Right lobe of liver (tissue), 6 donors: ENCODE results near the gene TF. TPM values are rescaled to one million over a fixed set of nuclear protein-coding genes. Genes with fewer than 3 reads are reported as not detected.

Experiments
- ATAC-seq, 4 donors: fragments of 200-7000 bp; cut with Tn5 transposase; one replicate each; pipeline ENCODE4 v1.9.1; 2020; ENCODE audit warnings: mild to moderate bottlenecking in 4 of 4, moderate library complexity in 4 of 4
- DNase-seq, 3 donors: peaks; one replicate each; pipeline ENCODE4 v3.0.0-alpha.2; 2020
- H3K27ac ChIP-seq, 3 donors: fragments of 200-600 bp; one replicate each; pipeline ENCODE4 v1.8.0; 2022
- H3K27me3 ChIP-seq, 2 donors: fragments of 200-600 bp; one replicate each; pipeline ENCODE4 v1.8.0; 2022
- H3K36me3 ChIP-seq, 4 donors: fragments of 200-600 bp; sonication (generic) in 1 of 4; one replicate each; pipeline versions ENCODE4 v1.5.1 to v1.8.0; 2017 to 2022; ENCODE audit warnings: control low read depth in 1 of 4
- H3K4me1 ChIP-seq, 4 donors: fragments of 200-600 bp; sonication (generic) in 1 of 4; one replicate each; pipeline versions ENCODE4 v1.5.1 to v1.8.0; 2017 to 2022; ENCODE audit warnings: control low read depth in 1 of 4
- H3K4me3 ChIP-seq, 3 donors: fragments of 200-600 bp; one replicate each; pipeline ENCODE4 v1.8.0; 2022
- H3K9me3 ChIP-seq, 4 donors: fragments of 200-600 bp; sonication (generic) in 1 of 4; one replicate each; pipeline versions ENCODE4 v1.5.1 to v1.8.0; 2017 to 2022; ENCODE audit warnings: control low read depth in 1 of 4
- POLR2A ChIP-seq: fragments of 450-650 bp; IDR thresholded peaks from one replicate; pipeline ENCODE4 v1.6.1; 2017; ENCODE audit warnings: antibody characterized with exemption, mild to moderate bottlenecking
- WGBS: methylation state at CpG from one replicate; pipeline ENCODE4 v1.1.6; 2018; ENCODE audit warnings: low coverage, low lambda C conversion rate; ENCODE audit not compliant: insufficient coverage; ENCODE audit errors: missing lambda C conversion rate; 5-methylcytosine and 5-hydroxymethylcytosine counted together
- intact Hi-C, 2 donors: fragments of 100-400 bp; cut with DNase I; formaldehyde crosslinking; loops; one replicate each; pipeline versions ENCODE4 v1.11.2 to v1.14.1; 2022
- total RNA-seq, 6 experiments: library from RNA; depleted of rRNA in 2 of 6; stranded (reverse); fragments of >200 nt in 2 of 6; fragmentation: NEBNext Ultra II Directional in 3 of 6; extraction: Animal tissue kit (Norgen Biotek cat#: 25700) in 3 of 6; gene quantifications; one replicate each; pipeline versions ENCODE4 v1.1.0 to v1.2.4, GENCODE V29; 2016 to 2023
- TF ChIP-seq, protein P1 (sequence below), 4 donors: fragments of 200-600 bp in 3 of 4; fragments of 450-650 bp in 1 of 4; IDR thresholded peaks; one replicate each; pipeline versions ENCODE4 v1.5.1 to v1.8.0; 2016 to 2022; ENCODE audit warnings: antibody characterized with exemption in 4 of 4, mild to moderate bottlenecking in 2 of 4
- donor health status: DM: no; HTN: yes; CAD: no.
- donor health status: DM: no; HTN: no; CAD: no.
- donor health status: DM: no; HTN: no; CAD: no.
- donor health status: DM: no; HTN: yes; CAD: no.
- donor health status: DM: no; HTN: yes; CAD: no.

TF gene
- total RNA-seq, 6 experiments from 2014 or later: 2,871 to 25,349 (median 17,684) TPM

- TF ChIP-seq POLR2A: no peak
- TF ChIP-seq, protein P1, sequence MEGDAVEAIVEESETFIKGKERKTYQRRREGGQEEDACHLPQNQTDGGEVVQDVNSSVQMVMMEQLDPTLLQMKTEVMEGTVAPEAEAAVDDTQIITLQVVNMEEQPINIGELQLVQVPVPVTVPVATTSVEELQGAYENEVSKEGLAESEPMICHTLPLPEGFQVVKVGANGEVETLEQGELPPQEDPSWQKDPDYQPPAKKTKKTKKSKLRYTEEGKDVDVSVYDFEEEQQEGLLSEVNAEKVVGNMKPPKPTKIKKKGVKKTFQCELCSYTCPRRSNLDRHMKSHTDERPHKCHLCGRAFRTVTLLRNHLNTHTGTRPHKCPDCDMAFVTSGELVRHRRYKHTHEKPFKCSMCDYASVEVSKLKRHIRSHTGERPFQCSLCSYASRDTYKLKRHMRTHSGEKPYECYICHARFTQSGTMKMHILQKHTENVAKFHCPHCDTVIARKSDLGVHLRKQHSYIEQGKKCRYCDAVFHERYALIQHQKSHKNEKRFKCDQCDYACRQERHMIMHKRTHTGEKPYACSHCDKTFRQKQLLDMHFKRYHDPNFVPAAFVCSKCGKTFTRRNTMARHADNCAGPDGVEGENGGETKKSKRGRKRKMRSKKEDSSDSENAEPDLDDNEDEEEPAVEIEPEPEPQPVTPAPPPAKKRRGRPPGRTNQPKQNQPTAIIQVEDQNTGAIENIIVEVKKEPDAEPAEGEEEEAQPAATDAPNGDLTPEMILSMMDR (IDR thresholded peaks at IDR 0.05): no peak
- intact Hi-C loops: no loop called here
- no peaks in the 10 kb centered on the region for H3K36me3 ChIP-seq
- 68% methylated on average over 7 of the region's 13 CpGs for WGBS
- no peak overlapping the region for H3K27ac ChIP-seq
- H3K9me3 ChIP-seq: no peaks in the 10 kb centered on the region
- no peaks in the 10 kb centered on the region for H3K27me3 ChIP-seq
- H3K4me1 ChIP-seq: no peaks in the 10 kb centered on the region
- H3K4me3 ChIP-seq: no peak overlapping the region
- DNase-seq (no peak), ATAC-seq (no peak)
Observed at GRCh38 chr3:133831966-133832801, 86.0 kb downstream of the TF start.

DNA sequence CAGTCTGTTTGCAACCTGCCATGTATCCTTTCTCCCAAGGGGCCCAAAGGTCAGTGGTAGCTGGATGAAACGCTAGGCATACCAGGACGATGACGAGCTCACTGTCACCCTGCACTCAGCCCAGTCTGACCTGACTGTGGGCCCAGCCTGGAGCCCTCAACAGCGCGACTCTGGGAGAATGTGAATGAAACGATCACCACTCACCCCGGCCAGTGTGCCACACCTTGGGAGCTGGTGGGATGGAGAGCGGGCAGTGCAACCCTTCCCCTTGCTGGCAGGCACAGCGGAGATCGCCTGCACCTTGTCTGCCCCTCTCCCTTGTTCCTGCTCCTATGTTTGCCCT lies 86.6 kb downstream of the TF start:
- Histone ChIP-seq H3K27me3 (no peaks in the 10 kb centered on the region), H3K27ac (no peak overlapping the region), H3K9me3 (no peaks in the 10 kb centered on the region), H3K4me1 (no peaks in the 10 kb centered on the region), H3K36me3 (no peaks in the 10 kb centered on the region), H3K4me3 (no peak overlapping the region)
- intact Hi-C loops: no loop called here
- TF ChIP-seq, protein P1 (IDR thresholded peaks at IDR 0.05): no peak
- TF ChIP-seq POLR2A: no peak
- DNase-seq: no peak
- no CpG with 5 or more reads among the region's 10 CpGs for WGBS
- ATAC-seq: no peak

DNA sequence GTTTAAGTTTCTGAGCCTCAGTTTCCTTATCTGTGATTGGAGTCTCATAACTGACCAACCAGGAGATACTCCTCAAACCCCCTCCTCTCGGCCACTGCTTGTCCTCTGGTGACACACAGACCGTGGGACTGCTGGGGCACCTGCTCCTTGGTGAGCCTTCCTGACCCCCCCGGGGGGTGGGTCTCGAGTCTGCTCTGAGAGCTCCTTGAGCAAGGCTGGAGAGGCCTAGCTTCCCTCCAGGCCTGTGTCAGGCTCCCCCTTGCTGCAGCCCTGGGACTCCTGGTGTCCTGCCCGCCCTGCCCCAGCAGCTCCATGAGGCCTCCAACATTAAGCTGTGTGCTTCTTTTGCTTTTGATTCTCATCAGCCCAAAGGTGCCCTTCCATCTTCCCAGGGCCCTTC lies 87.1 kb downstream of the TF start:
- H3K9me3 ChIP-seq: no peaks in the 10 kb centered on the region
- no peaks in the 10 kb centered on the region for H3K36me3 ChIP-seq
- H3K4me3 ChIP-seq: no peak overlapping the region
- no peaks in the 10 kb centered on the region for H3K4me1 ChIP-seq
- WGBS: 87% methylated on average over 3 of the region's 5 CpGs
- no peaks in the 10 kb centered on the region for H3K27me3 ChIP-seq
- TF ChIP-seq, protein P1 (IDR thresholded peaks at IDR 0.05): no peak
- TF ChIP-seq POLR2A: no peak
- no peak for DNase-seq
- intact Hi-C loops: no loop called here
- H3K27ac ChIP-seq: no peak overlapping the region
- no peak for ATAC-seq

- no peak overlapping the region for H3K4me3 ChIP-seq
- TF ChIP-seq, protein P1 (IDR thresholded peaks at IDR 0.05): no peak
- TF ChIP-seq POLR2A: no peak
- H3K9me3 ChIP-seq: no peaks in the 10 kb centered on the region
- no peak overlapping the region for H3K27ac ChIP-seq
- whole genome bisulfite sequencing: 82% methylated on average over 11 of the region's 13 CpGs
- H3K27me3 ChIP-seq: no peaks in the 10 kb centered on the region
- DNase-seq (no peak), ATAC-seq (no peak)
- H3K4me1 ChIP-seq: no peaks in the 10 kb centered on the region
- H3K36me3 ChIP-seq: no peaks in the 10 kb centered on the region
- intact Hi-C loops: no loop called here
Observed at GRCh38 chr3:133833880-133834620, 87.9 kb downstream of the TF start.
